ENCODE data around the gene CYP27B1. TPM values are rescaled to one million over a fixed set of nuclear protein-coding genes. Genes with fewer than 3 reads are reported as not detected.

The CYP27B1 gene
- total and polyA plus RNA-seq, 4 donors, result 0.05 to 1.6 (median 0.17) TPM

GRCh38 chr12:57764662-57765002 lies 2.2 kb downstream of the CYP27B1 start:
- H3K36me3 ChIP-seq (ENCODE audit: control insufficient read depth in 4 of 4, insufficient read depth in 3 of 4, low read depth in 1 of 4, low read length in 3 of 4), result peaks cover 6 to 14% (median 10%) of the 10 kb centered on the region in 4 donors
- peaks cover 5 to 30% (median 20%) of the 10 kb centered on the region in 4 donors for H3K4me1 ChIP-seq (ENCODE audit: control insufficient read depth in 4 of 4, insufficient read depth in 4 of 4, low read length in 3 of 4)
- no peaks in the 10 kb centered on the region for H3K9me3 ChIP-seq (ENCODE audit: control insufficient read depth in 4 of 4, low read length in 3 of 4)
- no peak overlapping the region for H3K27ac ChIP-seq (ENCODE audit: low read depth in 1 of 2, low read length in 2 of 2)
- 23% methylated on average over 17 of the region's 17 CpGs for WGBS
- H3K9ac ChIP-seq (ENCODE audit: low read depth in 1 of 2, low read length in 2 of 2), result no peak overlapping the region
- DNase-seq (ENCODE audit: low spot score), result no peak
- peaks cover 0 to 14% (median 6%) of the 10 kb centered on the region in 4 donors for H3K27me3 ChIP-seq (ENCODE audit: control insufficient read depth in 4 of 4, insufficient read depth in 4 of 4, low read length in 3 of 4)
- peak overlapping the region in 2 of 3 donors; percentile 15 to 42 for H3K4me3 ChIP-seq (ENCODE audit: low read depth in 1 of 3, low read length in 3 of 3)
- TF ChIP-seq EGR1 (IDR thresholded peaks at IDR 0.05; ENCODE audit: low read depth in 2 of 2), result no peak
- no peak for TF ChIP-seq RAD21 (IDR thresholded peaks at IDR 0.05)
- no peak for TF ChIP-seq YY1 (IDR thresholded peaks at IDR 0.05)
- no peak for TF ChIP-seq FOXA2 (IDR thresholded peaks at IDR 0.05)
- no peak for TF ChIP-seq CTCF (IDR thresholded peaks at IDR 0.05; ENCODE audit: low read depth, low read length, missing input control)
- TF ChIP-seq MAX (IDR thresholded peaks at IDR 0.05), result no peak
- TF ChIP-seq RXRA (IDR thresholded peaks at IDR 0.05), result no peak
- TF ChIP-seq NR2F2 (IDR thresholded peaks at IDR 0.05), result no peak
- TF ChIP-seq ZBTB33 (IDR thresholded peaks at IDR 0.05), result no peak
- TF ChIP-seq HNF4A (conservative IDR thresholded peaks at IDR 0.05), result no peak
- TF ChIP-seq REST (IDR thresholded peaks at IDR 0.05), result no peak
- no peak for TF ChIP-seq ATF3 (IDR thresholded peaks at IDR 0.05)
- TF ChIP-seq GABPA (IDR thresholded peaks at IDR 0.05 in 1 of 2, conservative IDR thresholded peaks at IDR 0.05 in 1 of 2), result no peak
- TF ChIP-seq JUND (IDR thresholded peaks at IDR 0.05), result no peak
- TF ChIP-seq TAF1 (conservative IDR thresholded peaks at IDR 0.05), result no peak
- no peak for TF ChIP-seq SP1 (IDR thresholded peaks at IDR 0.05)
- no peak for TF ChIP-seq FOXA1 (IDR thresholded peaks at IDR 0.05)
- no peak for TF ChIP-seq HNF4G (IDR thresholded peaks at IDR 0.05)

Measured in liver (tissue), 9 donors.